GM10847 (cell line): ENCODE data around the gene FRMD5.

Experiments used
- POLR2A ChIP-seq: IDR thresholded peaks from 2 replicates; pipeline ENCODE4 v1.6.1; 2011; ENCODE audit not compliant: insufficient read length; ENCODE audit errors: extremely low read depth

The FRMD5 gene

DNA sequence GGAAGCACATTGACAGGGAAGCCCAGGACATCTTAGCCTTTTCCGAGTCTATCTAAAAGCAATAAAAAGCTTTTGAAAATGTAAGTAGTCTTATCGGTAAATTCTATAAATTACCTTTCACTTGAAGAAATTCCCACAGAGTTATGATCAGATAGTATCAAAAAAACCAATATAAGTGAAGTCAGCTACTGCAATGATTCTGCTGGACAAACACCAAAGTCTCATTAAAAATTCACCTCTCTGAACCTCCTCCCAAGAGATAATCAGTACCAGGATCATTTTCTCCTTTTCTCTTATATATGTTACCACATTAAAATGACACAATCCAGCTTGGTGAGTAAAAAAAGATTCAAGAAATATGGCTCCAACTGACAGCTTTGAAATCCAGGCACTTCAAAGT lies 69.2 kb downstream of the FRMD5 start:
- no peak for TF ChIP-seq POLR2A

- TF ChIP-seq POLR2A, result no peak
These were observed 92.3 kb downstream of the FRMD5 start for GRCh38 chr15:44102675-44103254.

GRCh38 chr15:44101944-44102343 lies 93.1 kb downstream of the FRMD5 start:
- no peak for TF ChIP-seq POLR2A

DNA sequence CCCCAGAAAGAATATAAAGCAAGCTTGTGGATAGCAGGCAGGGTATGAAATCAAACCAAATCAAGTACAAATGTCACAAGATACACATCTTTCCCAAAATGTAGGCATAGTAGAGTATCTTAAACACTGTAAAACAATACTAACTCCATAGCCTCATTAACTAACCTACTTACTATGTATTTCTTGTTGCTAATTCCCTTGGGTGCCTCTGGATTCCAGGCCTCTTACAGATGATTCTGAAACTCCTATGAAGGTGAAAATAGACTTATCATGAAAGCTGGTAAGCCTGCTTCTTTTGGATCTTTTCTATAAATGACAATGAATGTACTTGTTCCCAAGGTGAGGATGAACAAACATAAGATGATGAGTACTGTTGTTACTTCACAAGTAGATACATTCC lies 93.8 kb downstream of the FRMD5 start:
- no peak for TF ChIP-seq POLR2A

DNA sequence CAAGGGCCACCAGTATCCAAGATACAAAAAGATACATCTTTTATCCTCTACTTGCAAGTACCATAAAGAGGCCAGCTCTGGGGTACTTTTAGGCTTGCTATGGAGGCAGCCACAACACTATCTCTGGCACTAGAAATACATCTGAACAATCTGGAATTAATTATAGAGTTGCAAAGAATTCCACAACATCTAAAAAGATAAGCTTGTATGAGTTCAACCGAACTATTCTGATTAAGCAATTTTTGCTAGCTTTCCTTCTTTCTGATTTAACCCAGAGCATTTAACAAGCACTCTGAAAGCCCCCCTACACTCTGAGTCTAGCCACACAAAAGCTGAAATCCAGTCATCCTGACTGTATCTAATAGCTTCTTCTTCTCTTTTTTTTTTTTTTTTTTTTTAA lies 95.4 kb downstream of the FRMD5 start:
- TF ChIP-seq POLR2A, result no peak

- TF ChIP-seq POLR2A, result no peak
These were observed 97.5 kb downstream of the FRMD5 start for GRCh38 chr15:44097552-44097951.

DNA sequence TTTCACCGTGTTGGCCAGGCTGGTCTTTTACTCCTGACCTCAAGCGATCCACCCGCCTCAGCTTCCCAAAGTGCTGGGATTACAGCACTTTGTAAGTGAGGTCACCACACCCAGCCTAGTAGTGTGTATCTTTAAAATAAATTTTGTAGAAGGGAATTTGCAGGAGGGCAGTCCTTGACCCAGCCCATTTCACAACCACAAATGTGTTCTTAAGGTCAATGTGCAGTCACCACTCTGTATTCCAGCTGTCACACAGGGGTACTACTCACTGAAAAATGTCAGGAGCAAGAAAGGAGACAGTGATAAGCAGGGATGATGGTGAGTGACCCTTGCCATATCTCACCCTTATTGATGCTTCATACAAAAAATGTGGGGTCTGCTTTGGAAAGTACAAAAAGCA lies 98.5 kb downstream of the FRMD5 start:
- no peak for TF ChIP-seq POLR2A

DNA sequence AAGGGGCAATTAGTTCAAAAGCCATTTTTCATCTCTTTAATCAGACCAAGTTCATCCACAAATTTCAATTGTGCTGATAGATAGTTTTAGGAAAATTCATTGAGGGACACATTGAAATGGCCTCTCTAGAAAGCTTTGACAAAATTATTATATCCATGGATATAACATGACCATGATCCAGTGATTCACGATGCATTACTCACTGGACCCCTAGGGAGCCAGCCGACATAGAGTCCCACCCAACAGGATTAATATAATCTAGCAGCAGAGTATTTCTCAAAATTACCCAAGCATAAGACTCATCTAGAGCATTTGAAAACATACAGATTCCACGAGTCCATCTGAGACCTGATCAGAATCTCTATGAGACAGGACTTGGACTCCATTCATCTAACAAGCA lies 100.3 kb downstream of the FRMD5 start:
- no peak for TF ChIP-seq POLR2A

DNA sequence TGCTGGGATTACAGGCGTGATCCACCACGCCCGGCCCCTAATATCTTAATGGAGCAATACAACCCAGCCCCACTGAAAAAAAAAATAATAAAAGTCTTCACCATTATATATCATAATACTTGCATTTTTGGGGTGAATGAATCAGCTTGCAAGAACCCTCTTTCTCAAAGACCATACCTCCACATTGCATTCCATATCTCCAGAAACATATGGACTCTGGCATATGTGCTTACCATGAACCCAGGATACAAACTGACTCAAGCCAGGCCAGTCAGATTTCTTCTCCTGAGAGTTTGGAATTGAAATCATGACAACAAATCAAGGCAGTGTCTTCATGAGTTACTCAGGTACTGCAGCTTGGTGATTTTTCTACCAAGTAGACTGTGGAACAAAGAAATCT lies 101.2 kb downstream of the FRMD5 start:
- no peak for TF ChIP-seq POLR2A

GRCh38 chr15:44092221-44092620 lies 102.8 kb downstream of the FRMD5 start:
- no peak for TF ChIP-seq POLR2A

DNA sequence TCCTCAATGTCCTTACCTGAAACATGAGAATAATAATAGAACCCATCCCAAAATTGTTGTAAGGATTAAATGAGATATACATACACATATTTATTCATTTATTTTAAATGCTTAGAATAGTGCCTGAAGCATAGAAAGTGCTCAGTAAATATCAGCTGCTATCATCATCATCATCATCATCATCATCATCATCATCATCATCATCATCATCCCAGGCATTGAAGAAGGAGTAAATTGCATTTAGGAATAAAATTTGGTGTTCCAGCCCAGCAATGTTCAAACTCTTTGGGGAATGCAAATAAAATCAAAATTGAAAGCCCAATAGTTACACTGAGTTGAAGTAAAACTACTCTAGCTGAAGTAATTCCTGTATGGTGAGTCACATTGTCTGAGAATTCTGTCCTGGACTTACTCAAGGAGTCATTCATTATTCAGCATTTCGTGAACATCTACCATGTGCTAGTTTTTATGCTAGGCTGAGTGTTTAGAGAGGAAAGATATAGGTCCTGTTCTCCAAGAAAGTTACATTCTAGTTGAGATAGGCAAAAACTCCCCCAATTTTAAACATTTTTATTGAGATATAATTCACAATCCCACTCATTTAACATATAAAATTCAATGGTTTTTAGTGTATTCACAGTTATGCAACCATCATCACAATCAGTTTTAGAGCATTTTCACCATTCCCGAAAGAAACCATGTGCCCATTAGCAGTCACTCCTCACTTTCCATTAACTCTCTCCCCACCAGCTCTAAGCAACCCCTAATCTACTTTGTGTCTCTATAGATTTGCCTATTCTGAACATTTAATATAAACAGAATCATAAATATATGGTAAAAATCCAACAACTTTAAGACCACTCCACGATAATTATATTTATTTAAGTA lies 107.2 kb downstream of the FRMD5 start:
- no peak for TF ChIP-seq POLR2A

GRCh38 chr15:44084770-44085169 lies 110.3 kb downstream of the FRMD5 start:
- no peak for TF ChIP-seq POLR2A

GRCh38 chr15:44084171-44084570 lies 110.9 kb downstream of the FRMD5 start:
- TF ChIP-seq POLR2A, result no peak

GRCh38 chr15:44082558-44083157 lies 112.4 kb downstream of the FRMD5 start:
- no peak for TF ChIP-seq POLR2A

GRCh38 chr15:44081026-44082013 lies 113.8 kb downstream of the FRMD5 start:
- TF ChIP-seq POLR2A, result no peak
